Germinal center (tissue), 1 donor: Measurements from ENCODE around the gene C10orf143.

Experiments used
- DNase-seq: peaks from one replicate; pipeline ENCODE4 v3.0.0; 2012; ENCODE audit warnings: mixed read lengths, low spot score

Gene C10orf143

DNA sequence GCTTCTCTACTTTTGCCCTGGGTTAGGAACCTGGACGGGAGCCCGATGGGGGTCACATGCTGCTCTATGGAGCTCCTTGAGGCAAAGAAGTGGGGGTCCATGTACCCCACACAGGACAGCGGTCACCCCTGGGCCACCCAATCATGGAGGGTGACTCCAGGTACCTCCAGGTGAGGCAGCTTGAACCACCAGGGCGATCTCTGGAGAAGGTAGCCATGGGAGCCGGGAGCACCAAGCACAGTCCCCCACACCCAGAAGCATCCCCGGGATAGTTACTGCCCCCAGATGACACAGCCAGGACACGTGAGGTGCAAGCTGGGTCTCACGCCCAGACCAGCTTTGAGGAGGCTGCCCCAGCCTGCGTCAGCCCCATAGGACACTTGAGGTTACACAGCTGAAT lies 58.4 kb downstream of the C10orf143 start:
- no peak for DNase-seq

DNA sequence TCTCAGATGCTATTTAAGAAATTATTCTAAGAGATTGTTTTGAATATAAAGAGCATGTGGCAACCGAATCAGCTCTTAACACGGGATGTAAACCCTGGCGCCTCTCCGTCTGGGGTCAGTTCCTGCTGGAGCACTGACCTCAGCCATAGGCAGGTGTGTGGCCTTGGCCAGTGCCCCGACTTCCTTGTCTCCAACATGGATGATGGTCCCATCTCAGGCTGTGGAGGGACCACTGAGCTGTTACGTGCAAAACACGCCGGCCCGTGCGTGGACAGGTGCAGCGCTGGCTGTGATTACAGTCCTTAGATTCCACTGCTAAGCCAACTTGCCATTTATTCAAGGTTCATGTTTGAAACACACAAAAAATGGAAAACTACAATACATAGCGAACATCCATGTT lies 59.9 kb downstream of the C10orf143 start:
- DNase-seq, result no peak

DNA sequence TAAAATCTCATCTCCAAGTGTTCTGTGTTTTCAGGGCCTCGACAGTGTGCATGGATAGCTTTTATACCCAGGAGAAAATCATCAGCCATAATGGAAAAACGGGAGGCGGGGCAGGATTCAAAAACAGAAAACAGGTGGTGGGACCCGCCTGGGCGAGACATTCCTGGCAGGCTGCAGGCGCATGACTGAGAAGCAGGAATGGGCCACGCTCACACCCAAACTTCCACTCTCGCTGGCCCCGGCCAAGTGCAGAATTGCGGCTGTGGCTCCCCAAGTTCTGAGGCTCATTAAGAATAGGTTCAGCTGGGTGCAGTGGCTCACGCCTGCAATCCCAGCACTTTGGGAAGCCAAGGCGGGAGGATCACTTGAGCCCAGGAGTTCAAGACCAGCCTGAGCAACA lies 60.6 kb downstream of the C10orf143 start:
- no peak for DNase-seq

DNA sequence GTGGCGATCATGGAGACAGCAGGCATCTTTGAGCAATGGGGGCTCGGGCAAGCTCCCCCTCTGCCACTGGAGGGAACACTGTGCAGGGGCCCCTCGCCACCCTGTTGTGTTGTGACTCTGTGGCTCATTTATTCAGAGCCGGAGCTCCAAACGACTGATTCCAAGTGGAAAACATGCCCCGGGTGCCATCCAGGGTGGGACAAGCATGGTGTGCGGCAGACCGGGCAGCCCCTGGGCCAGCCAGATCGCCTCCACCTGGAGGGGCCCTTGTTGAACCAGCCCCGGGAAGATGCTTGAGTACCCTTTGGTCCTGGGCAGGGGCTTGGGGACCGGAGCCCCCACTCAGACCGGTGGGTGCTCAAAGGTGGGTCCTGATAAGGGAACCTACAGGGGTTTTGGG lies 61.4 kb downstream of the C10orf143 start:
- DNase-seq, result no peak

DNA sequence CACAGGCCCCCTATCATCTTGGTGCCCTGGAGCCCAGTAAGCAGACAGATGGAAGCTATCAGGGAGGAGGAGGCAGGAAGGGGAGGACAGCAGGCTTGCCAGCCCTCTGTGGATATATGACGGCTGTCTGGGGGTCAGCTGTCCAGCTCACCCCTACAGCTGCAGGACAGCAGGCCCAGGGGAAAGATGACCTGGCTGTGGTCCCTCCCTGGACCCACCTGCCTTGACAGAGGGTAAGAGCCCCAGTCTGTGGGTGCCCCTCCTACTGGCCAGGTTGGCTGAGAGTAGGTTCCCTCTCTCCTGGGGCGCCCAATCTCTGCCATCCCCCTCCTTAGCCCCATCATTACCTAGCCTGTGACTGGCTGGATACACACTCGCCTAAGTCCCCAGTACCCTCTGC lies 62.5 kb downstream of the C10orf143 start:
- no peak for DNase-seq

DNA sequence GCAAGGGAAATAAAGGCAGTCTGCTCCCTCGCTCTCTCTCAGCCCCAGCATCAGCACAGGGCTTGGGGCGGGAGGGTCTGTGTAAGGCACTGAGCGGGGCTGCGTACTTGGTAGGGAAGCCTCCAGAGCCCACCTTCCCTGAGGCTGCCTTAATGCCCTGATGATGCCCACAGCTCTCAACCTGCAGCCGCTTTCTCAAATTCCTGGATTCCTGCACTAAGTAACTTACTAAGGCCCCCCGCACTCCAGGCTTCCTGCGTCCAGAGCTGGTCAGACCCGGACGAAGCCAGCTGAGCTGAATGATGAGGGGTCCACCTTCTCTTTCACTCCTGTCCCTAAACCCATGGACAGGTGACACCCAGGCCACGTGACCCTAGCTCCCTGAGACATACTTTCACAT lies 63.3 kb downstream of the C10orf143 start:
- DNase-seq, result no peak

- DNase-seq, result no peak
Measured at GRCh38 chr10:130046591-130046990, 64.0 kb downstream of the C10orf143 start.

DNA sequence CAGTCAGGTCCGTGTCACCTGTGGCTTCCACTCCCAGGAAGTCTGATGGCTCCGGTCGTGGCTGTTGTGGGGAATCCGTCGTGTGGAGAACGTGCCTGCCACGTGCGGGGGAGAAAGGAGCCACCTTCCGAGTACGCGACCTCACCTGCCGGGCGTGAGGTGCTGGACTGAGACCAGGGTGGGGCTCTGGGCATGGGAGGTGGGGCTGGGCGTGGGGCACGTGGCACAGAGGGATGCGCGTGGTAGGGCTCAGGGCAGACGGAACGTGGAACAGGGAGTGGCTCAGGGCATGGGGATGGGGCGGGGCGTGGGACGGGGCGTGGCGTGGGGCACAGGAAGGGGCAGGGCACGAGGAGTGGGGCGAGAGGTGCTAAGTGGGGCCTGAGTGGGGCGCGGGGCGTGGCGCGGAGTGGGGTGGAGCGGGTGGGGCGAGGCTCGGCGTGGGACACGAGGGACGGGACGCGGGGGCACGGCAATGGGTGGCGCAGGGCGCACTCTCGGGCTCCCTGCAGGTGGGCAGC lies 64.8 kb downstream of the C10orf143 start:
- no peak for DNase-seq

DNA sequence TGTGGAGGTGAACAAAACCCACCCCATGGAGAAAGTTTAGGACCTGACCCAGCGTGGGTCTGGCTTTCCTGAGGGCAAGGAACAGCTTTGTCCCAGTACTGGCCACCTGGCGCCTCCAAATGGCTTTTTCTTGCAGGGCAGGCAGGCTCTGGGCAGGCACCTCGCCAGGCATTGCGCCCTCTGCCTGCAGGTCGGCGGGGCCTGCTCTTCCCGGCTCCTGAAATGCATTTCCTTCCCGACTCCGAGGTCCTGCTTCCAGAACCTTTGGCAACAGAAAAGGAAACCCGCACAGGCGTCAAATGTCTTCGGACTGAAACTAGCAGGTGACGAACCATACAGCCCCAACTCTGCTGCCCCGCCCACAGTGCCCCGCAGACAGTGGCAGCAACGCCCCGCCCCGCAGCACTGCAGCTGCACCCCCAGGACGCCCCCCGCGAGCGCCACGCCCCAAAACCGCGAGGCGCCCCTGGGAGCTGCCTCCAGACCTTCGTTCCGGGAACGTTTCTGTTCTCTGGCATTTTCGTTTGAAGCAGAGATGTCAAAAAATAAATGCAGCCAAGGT lies 65.5 kb downstream of the C10orf143 start:
- DNase-seq, result no peak

- DNase-seq, result no peak
Measured at GRCh38 chr10:130044067-130045061, 66.3 kb downstream of the C10orf143 start.

DNA sequence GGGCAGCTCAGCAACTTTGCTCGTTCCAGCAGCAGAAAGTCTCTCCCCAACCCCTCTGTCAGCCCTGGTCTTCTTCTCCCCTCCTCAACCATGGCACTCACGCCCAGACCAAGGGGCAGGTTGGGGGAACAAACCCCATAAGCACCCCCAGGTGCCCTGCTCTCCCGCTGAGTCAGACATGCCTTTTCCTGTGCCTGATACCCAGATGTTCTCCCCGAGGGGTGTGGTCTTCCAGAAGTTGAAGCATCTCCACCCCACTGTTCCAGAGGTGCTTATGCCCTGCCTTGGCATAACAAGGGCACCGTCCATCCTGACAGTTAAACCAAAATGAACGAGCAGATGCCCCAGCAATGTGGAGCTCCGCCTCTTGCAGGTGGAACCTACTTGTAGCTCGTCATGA lies 67.1 kb downstream of the C10orf143 start:
- DNase-seq, result no peak

DNA sequence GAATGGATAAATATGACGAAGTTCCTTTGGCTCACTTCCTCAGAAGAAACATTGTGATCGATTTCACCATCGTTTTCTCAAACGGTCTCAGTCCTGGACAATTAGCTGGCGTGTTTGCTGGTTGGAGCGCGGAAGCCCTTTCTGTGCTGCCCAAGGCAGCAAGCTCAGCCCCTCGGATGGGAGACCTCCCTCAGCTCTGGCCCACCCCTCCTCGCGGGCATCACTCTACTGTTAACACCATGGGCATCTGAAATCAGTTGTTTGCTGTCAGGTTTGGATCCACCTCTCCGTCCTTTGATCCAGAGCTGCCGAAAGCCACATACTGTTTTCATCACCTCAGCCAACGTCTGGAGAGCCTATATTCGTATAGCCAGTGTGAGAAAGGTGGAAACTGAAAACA lies 68.2 kb downstream of the C10orf143 start:
- no peak for DNase-seq

- no peak for DNase-seq
Measured at GRCh38 chr10:130041451-130042371, 68.9 kb downstream of the C10orf143 start.

- DNase-seq, result no peak
Measured at GRCh38 chr10:130040817-130041330, 69.8 kb downstream of the C10orf143 start.

GRCh38 chr10:130040351-130040750 lies 70.3 kb downstream of the C10orf143 start:
- no peak for DNase-seq

DNA sequence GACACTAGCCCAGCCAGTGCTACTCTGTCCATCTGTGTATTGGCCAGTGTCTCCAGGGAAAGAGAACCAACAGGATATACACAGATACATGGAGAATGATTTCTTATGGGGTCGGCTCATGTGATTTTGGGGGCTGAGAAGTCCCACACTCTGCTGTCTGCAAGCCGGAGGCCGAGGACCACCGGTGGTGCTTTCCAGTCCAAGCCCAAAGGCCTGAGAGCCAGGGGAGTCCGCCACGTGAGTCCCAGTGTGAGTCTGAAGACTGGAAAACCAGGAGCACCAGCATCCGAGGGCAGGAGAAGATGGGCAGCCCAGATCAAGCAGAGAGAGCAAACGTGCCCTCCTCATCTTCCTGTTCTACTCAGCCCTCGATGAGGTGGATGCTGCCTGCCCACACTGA lies 71.5 kb downstream of the C10orf143 start:
- no peak for DNase-seq

- no peak for DNase-seq
Measured at GRCh38 chr10:130038611-130039109, 72.0 kb downstream of the C10orf143 start.

- DNase-seq, result no peak
Measured at GRCh38 chr10:130038019-130038555, 72.5 kb downstream of the C10orf143 start.

GRCh38 chr10:130037169-130037661 lies 73.4 kb downstream of the C10orf143 start:
- no peak for DNase-seq

DNA sequence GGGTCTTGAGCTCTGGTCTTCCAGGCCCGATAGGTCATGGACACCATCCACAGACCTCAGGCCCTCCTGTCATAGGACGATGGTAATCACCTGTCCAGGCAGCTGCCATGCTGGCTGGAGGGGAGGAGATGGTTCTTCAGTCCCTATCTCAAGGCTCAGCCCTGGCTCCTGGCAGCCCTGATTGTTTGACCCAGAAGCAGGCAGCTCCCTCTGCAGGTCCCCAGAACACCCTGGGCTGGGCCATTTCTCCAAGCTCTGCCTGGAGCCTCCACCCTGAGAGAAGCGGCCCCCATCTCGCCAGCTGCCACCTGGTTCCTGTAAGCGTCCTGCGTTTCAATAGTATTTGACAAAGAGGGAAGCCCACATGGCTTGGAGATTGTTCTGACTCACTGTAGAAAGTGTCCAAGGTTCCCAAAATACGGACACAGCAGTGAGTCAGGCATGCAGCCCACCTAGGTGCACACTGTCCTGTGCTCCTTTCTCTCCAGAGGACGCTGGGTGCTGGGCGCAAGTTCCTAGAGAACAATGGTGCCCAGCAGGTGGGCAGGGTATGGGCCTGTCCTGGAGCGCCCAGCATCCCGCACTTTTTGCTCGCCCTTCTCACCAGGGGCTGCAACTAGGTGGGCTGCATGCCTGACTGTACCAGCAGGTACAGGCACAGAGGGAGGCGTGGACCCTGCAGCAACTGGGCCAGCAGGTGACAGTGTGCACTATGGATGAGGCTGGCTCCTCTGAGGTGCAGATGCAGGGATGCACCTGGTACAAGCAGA lies 74.1 kb downstream of the C10orf143 start:
- no peak for DNase-seq
